Glomerular endothelial cell (primary cell): ENCODE data around the gene SLC15A2. TPM values are rescaled to one million over a fixed set of nuclear protein-coding genes. Genes with fewer than 3 reads are reported as not detected.
"Not testable (repeated sequence)": the region's sequence is repeated elsewhere in the genome, so short reads cannot be mapped to it uniquely, and the experiment has no call there.

Source experiments
- DNase-seq: peaks from one replicate; pipeline ENCODE4 v3.0.0-alpha.2; 2011; ENCODE audit warnings: low read depth, low spot score; ENCODE audit errors: extremely low read depth
- total RNA-seq: library from RNA; depleted of rRNA; stranded (reverse); fragments of >200 nt; gene quantifications from 2 replicates; pipeline ENCODE4 v1.2.3, GENCODE V29; 2015

SLC15A2 gene, protein sequence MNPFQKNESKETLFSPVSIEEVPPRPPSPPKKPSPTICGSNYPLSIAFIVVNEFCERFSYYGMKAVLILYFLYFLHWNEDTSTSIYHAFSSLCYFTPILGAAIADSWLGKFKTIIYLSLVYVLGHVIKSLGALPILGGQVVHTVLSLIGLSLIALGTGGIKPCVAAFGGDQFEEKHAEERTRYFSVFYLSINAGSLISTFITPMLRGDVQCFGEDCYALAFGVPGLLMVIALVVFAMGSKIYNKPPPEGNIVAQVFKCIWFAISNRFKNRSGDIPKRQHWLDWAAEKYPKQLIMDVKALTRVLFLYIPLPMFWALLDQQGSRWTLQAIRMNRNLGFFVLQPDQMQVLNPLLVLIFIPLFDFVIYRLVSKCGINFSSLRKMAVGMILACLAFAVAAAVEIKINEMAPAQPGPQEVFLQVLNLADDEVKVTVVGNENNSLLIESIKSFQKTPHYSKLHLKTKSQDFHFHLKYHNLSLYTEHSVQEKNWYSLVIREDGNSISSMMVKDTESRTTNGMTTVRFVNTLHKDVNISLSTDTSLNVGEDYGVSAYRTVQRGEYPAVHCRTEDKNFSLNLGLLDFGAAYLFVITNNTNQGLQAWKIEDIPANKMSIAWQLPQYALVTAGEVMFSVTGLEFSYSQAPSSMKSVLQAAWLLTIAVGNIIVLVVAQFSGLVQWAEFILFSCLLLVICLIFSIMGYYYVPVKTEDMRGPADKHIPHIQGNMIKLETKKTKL
- 0.05 and 0.29 TPM in 2 replicates for total RNA-seq

GRCh38 chr3:121894301-121894990 lies at the start of gene SLC15A2:
Gene SLC15A2 (plus strand): TSS chr3:121894401. CDS start chr3:121894477, 76 bp downstream.
- DNase-seq = no peak

GRCh38 chr3:121844892-121845291 lies 49.3 kb upstream of the SLC15A2 start:
- DNase-seq = no peak

GRCh38 chr3:121852256-121852655 lies 41.9 kb upstream of the SLC15A2 start:
- DNase-seq = no peak

GRCh38 chr3:121855555-121855954 lies 38.6 kb upstream of the SLC15A2 start:
- no peak for DNase-seq

GRCh38 chr3:121857778-121858177 lies 36.4 kb upstream of the SLC15A2 start:
- not testable (repeated sequence) for DNase-seq

DNA sequence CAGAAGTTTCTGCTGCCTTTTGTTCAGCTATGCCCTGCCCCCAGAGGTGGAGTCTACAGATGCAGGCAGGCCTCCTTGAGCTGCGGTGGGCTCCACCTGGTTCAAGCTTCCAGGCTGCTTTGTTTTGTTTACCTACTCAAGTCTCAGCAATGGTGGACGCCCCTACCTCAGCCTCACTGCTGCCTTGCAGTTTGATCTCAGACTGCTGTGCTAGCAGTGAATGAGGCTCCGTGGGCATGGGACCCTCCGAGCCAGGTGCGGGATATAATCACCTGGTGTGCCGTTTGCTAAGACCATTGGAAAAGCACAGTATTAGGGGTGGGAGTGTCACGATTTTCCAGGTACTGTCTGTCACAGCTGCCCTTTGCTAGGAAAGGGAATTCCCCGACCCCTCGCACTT lies 31.0 kb upstream of the SLC15A2 start:
- DNase-seq = not testable (repeated sequence)

DNA sequence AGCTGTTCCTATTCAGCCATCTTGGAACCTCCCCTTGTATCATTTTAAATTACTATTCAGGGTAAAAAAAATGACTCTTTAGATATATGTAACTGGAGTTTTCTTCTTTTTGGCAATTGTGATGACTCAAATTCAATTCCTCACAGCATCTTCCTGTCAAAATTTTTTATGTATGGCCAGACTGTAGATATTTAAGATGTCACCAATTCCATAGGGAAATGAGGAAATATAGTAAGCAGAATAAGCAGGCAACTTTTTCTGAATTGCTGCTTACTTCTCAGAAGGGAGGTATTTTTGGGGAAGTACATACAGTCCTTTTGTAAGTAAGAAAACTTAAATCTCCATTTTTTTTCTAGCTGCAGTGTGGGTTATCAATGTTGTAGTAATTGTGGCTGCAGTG lies 30.4 kb upstream of the SLC15A2 start:
- no peak for DNase-seq

DNA sequence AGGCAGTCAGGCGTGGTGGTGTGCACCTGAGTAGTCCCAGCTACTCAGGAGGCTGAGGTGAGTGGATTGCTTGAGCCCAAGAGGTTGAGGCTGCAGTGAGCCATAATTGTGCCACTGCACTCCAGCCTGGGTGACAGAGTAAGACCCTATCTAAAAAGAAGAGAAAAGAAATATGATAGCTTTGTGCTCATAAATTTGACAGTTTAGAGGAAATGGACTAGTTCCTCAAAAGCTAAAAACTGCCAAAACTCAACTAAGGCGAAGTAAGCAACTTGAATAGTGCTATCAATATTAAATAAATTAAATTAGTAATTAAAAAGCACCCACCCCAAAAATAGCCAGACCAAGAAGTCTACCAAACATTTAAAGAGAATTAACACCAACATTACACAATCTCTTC lies 24.5 kb upstream of the SLC15A2 start:
- DNase-seq = no peak

- no peak for DNase-seq
Observed at GRCh38 chr3:121870717-121871116, 23.5 kb upstream of the SLC15A2 start.

- DNase-seq = no peak
Observed at GRCh38 chr3:121871430-121871829, 22.8 kb upstream of the SLC15A2 start.

GRCh38 chr3:121878411-121878810 lies 15.8 kb upstream of the SLC15A2 start:
- DNase-seq = no peak

GRCh38 chr3:121883507-121883906 lies 10.7 kb upstream of the SLC15A2 start:
- DNase-seq = no peak

DNA sequence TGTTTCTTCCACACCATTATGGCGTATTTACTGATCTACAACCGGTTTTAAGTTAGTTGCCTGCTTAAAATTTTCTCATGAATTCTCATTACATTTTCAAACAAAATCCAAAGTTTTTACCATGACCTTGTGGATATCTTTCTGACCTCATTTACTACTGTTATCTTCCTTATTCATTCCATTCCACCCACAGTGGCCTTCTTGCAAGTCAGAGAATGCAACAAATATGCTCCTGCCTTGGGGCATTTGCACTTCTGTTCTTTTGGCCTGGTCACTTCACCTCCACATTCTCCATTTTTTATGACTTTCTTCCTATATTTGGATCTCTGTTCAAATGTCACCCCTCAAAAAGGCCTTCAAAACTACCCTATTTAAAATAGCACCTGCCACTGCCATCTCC lies 8.8 kb upstream of the SLC15A2 start:
- DNase-seq = no peak

DNA sequence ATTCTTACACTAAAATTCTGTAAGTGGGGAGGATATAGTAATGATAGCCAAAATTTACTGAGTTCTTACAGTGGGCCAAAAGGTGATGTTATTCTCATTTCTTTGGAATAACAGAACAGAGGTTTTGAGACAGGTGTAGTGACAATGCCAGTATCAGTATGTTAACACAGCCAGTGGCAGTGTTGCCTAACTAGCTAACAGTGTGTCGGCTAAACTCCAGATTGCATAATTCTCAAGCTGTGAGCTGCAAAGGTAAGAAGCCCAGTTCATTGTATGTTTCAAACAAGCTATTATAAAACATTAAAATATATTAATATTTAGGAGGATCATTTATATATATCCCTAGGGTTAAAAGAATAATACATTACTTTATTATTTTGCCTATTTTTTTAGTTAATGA lies 920 bp downstream of the SLC15A2 start:
- no peak for DNase-seq

- no peak for DNase-seq
Observed at GRCh38 chr3:121895736-121896135, 1.5 kb downstream of the SLC15A2 start.

DNA sequence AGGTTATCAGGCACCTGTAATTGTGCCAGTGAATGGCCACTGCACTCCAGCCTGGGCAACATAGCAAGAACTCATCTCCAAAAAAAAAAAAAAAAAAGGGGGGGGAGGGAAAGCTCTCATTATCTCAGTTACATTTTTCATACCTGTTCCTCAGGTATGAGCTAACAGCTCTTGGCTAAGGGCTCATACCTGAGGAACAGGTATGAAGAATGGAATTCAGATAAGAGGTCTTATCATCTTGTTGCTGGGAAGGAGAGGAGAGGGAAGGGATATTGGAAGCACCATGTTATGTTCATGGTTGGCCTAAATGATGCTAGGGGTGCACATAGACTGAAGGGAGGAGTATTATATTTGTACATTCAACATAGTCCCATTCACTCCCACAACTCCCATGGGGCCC lies 2.6 kb downstream of the SLC15A2 start:
- DNase-seq = no peak

GRCh38 chr3:121897296-121897695 lies 3.1 kb downstream of the SLC15A2 start:
- DNase-seq = no peak

DNA sequence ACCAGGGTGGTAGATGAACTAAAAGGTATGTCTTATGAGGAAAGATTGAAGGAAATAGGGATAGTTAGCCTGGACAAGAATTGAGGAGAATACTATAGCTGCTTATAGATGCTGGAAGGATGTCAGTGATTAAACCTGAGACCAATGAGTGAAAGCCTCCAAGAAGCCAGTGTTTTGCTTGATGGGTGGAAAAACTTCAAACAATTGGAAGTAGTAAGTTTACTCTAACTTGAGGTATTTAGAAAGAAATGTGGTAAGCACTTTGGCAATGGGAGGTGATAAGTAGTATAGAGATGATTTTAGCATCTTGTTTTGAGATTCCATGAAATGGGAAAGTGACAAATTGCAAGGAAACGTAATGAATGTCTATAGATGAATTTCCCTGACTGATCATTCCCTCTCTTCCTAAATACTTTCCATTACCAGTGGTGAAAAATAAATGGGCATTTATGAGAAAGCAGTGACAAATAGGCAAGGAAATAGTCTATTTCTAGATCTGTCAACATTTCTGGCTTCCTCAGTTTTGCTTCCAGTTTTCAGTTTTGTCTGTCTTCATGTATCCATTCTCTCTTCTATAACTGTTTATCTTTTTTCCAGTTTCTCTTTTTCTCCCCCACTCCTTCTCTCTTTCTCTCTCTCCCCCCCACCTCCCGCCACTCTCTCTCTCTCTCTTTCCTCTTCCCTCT lies 19.2 kb downstream of the SLC15A2 start:
- no peak for DNase-seq

GRCh38 chr3:121914081-121914998 lies 20.1 kb downstream of the SLC15A2 start:
- DNase-seq = no peak

- DNase-seq = no peak
Observed at GRCh38 chr3:121916189-121916588, 22.0 kb downstream of the SLC15A2 start.
